A549 treated with ZK216348 at 1 μM for 4 hours (cell line): Measurements from ENCODE around the gene TNRC6C. TPM values are rescaled to one million over a fixed set of nuclear protein-coding genes. Genes with fewer than 3 reads are reported as not detected.

ENCODE experiments used
- total RNA-seq: library from RNA; stranded (reverse); fragments of 200-300 nt; extraction: Qiagen RNA extraction; gene quantifications from 5 replicates; pipeline ENCODE4 v1.2.3, GENCODE V29; 2022; ENCODE audit warnings: low read depth

TNRC6C gene, protein sequence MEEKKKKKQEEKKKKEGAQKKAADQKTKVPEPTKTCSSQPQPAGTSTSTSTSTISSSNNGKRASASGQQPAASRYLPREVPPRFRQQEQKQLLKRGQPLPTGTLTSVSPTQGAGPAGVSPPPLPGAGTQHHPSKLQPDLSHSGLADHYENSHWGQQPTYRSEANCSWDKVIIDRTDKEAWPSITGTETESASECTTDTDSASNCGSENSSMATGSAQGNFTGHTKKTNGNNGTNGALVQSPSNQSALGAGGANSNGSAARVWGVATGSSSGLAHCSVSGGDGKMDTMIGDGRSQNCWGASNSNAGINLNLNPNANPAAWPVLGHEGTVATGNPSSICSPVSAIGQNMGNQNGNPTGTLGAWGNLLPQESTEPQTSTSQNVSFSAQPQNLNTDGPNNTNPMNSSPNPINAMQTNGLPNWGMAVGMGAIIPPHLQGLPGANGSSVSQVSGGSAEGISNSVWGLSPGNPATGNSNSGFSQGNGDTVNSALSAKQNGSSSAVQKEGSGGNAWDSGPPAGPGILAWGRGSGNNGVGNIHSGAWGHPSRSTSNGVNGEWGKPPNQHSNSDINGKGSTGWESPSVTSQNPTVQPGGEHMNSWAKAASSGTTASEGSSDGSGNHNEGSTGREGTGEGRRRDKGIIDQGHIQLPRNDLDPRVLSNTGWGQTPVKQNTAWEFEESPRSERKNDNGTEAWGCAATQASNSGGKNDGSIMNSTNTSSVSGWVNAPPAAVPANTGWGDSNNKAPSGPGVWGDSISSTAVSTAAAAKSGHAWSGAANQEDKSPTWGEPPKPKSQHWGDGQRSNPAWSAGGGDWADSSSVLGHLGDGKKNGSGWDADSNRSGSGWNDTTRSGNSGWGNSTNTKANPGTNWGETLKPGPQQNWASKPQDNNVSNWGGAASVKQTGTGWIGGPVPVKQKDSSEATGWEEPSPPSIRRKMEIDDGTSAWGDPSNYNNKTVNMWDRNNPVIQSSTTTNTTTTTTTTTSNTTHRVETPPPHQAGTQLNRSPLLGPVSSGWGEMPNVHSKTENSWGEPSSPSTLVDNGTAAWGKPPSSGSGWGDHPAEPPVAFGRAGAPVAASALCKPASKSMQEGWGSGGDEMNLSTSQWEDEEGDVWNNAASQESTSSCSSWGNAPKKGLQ (N-terminal part only)
- 1.4 to 2.5 TPM (median 2.2 TPM) in 5 replicates for total RNA-seq

DNA sequence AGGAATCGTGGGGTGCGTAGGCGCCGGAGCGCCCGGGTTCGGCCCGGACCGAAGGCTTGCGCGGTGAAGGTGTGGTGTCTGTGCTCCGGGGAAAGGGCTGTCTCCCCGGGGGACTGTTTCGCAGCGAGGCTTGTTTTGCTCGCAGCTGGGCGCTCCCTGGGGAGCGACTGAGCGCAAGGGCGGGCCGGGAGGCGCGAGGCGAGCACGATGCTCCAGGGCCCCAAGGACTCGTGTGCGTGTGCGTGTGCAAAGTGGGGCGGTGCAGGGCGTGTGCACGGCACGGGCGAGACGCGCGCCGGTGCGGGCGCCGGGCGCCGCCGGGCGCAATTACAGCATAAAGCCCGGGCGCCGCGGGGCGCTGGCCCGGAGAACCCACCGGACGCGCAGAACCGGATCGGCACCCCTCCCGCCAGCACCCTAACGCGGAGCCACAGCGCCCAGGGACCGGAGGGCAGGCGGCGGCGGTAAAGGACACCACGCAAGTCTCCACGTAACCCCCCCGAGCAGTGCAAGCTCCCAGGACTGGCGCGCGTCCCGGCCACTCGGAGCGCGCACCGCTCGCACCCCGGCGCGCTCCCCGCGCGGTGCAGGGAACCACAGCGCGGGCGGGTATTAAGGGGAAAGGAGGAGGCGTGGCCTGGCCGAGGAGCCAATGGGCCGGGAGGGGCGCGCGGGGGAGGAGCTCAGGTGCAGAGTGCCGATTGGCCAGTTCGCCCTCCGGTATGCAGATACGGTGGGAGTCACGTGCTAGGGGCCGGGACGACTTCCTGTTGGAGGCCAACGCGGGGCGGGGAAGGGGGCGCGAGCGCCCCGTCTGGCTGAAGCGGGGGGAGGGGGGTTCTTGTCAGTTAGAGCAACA lies at the start of gene TNRC6C:
TNRC6C (plus strand) TSS at position 847 of the 859 bp plus-strand sequence. CDS start 45,504 bp downstream, outside the sequence.

DNA sequence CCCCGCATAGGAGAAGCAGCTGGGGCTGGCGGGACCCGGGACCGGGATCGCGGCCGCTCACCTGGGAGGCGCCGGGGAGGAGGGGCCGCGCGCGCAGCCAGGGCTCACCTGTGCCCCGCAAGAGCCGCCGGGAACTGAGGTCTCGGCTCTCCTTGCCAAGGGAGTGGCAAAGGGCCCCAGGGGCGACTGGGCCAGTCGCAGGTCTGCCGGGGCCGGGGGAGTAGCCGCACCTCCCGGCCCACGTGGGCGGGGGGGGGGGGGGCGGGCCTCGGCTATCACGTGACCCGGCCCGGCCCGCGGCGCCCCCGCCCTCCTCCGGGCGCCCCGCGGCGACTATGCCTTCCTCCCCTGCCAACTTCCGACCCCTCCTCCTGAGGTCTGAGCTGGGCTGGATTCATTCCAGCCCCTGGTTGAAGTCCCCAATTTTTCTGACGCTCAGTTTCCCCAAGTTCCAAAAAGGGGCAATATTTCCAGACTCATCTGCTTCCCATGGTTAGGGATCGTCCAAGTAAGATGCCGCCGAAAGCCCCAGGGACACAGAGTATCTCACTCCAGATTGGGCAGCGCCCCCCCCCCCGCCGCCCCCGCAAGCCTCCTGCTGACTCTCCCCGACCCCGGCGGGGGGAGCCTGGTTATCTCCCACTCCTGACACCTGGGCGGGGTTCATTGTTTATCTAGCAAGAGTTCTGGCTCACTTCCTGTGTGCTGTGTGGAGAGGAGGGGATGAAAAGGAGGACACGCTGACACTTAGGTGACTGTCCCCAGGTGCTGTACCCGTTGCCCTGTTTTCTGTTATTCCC lies 170.2 kb downstream of the TNRC6C start, which contains the start of gene TMC6:
TMC6 (minus strand) TSS at position 205 of the 800 bp plus-strand sequence. CDS start 1,923 bp downstream, outside the sequence.

DNA sequence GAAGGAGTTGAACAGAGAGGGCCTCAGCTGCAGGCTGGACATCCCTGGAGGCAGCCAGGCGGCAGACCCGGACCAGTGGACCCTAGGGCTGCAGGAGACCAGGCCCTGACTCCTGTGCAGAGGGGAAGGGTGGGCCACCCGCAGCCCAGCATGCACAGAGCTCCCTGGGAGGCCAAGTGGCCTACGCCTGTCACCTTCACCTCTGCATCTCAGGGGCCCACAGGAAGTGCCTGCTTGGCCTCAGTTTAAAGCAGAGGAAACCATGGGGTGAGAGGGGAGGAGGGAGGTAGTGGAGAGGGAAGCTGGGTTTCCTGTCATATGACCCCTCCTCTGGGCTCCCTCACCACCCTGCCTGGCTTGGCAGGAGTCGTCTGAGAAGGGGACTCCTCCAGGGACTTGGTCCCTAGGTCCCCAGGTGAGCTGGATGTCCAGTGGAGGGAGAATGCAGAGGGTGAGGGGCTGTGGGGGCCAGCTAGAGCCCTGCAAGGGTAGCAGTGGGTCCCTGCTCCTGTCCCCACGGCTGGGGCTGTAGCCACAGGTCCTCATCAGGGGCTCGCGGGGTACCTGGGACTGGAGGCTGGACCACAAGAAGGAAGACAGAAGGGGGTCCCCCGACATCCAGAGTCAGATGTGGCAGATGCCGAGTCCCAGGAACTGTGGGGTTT lies 172.1 kb downstream of the TNRC6C start, which contains the start of gene TMC8:
TMC8 (plus strand) TSS at position 335 of the 665 bp plus-strand sequence. CDS start 818 bp downstream, outside the sequence.

Other genes starting within 250 kb of the TNRC6C start
- gene TMC6, start 170.1 kb downstream of the TNRC6C start, total RNA-seq = 5.1 to 16.8 TPM (median 12.6 TPM) in 5 replicates
- 0.18 to 1.2 TPM (median 0.26 TPM) in 5 replicates for gene TMC8, start 172.1 kb downstream of the TNRC6C start, total RNA-seq
- gene C17orf99, start 187.7 kb downstream of the TNRC6C start, total RNA-seq = not detected in 5 replicates
- gene SYNGR2, start 209.9 kb downstream of the TNRC6C start, total RNA-seq = 103 to 201 TPM (median 187 TPM) in 5 replicates
- gene TK1, start 228.3 kb downstream of the TNRC6C start, total RNA-seq = 220 to 241 TPM (median 230 TPM) in 5 replicates
- gene AFMID, start 228.7 kb downstream of the TNRC6C start, total RNA-seq = 38.2 to 46.2 TPM (median 41.3 TPM) in 5 replicates